SK-N-MC (cell line): ENCODE measurements around the gene CYB561D2.

Source experiments
- EZH2 ChIP-seq: fragments of 200-600 bp; sonication (generic); IDR thresholded peaks from one replicate; pipeline ENCODE4 v1.6.1; 2017; ENCODE audit warnings: antibody characterized with exemption
- POLR2AphosphoS5 ChIP-seq: IDR thresholded peaks from 2 replicates; pipeline ENCODE4 v1.6.1; 2012; ENCODE audit warnings: mild to moderate bottlenecking, low read depth, low read length, borderline replicate concordance

DNA sequence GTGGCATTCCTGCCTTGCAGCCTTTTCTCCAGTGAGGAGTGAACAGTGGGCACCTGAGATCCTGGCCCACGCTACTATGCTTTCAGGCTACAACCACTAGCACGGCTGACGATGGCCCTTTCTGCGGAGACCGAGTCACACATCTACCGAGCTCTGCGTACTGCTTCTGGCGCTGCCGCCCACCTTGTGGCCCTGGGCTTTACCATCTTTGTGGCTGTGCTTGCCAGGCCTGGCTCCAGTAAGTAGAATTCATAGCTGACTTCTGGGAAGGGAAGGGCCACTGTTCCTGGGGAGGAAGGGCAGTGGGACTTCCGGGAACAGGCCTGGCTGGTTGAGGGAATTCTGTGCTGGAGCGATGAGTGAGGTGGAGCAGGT is 648 bp downstream of the CYB561D2 start:
- TF ChIP-seq POLR2AphosphoS5 = no peak
- TF ChIP-seq EZH2 = no peak
